ENCODE data around the gene GPD1. TPM values are rescaled to one million over a fixed set of nuclear protein-coding genes. Genes with fewer than 3 reads are reported as not detected.
A peak's percentile ranks its signal among the peaks of the same experiment; 100 is the strongest.

The GPD1 gene
- under 1 TPM in 1 of 2 experiments, not detected in 1; 0.30 TPM for total RNA-seq

DNA sequence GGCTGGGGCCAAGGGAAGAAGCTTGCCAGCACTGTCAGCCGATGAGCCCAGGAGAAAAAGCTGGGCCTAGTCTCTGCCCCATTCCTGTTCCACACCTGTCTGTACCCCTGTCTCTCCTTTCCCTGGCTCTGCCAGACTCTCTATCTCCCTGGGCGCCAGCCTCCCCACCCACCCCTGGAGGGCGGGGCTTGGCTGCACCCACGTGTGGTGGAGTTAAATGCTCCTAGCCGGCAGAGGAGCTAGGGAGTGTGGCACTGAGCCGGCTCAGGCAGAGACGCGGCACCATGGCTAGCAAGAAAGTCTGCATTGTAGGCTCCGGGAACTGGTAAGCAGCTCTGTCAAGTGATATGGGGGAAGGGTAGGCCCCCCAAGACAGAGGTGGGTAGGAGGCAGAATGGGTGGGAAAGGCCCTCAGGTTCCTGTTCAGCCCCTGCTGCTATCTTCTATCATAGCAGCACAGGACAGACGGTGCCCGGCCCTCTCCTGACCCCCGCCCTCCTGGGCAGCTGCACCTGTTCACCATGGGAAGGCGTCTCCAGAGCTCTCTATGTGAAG, at the start of gene GPD1:
GPD1 (plus strand) TSS at position 242 of the 555 bp plus-strand sequence; CDS start at position 285, 43 bp downstream.
- DNase-seq: no peak
- Mint-ChIP-seq H3K4me1 (no peaks in the 10 kb centered on the region), H3K27ac (no peak within 1 kb of the TSS)

GRCh38 chr12:50055831-50056638, 47.8 kb upstream of the GPD1 start:
- CTCF ChIA-PET: interaction anchor here (0.7 to 5.0 kb wide), 32 partner anchors 9 to 315 kb away, joined by 3 to 124 read pairs (median 5); partner anchors contain the start of genes BCDIN3D, COX14, NCKAP5L and RACGAP1
- H3K27ac Mint-ChIP-seq: no peak overlapping the region
- ATAC-seq: peak; percentile 34

More for the DNA sequence above, at the start of gene GPD1:
- Mint-ChIP-seq H3K4me3 (no peak within 1 kb of the TSS), H3K27me3 (no peaks in the 10 kb centered on the region), H3K9me3 (ENCODE audit: low read depth) (no peaks in the 10 kb centered on the region), H3K36me3 (peaks cover 12% of the 10 kb centered on the region)
- CTCF ChIA-PET: interaction anchor here (1.6 to 5.8 kb wide), 4 partner anchors 8 to 73 kb away, joined by 3 to 42 read pairs (median 10); partner anchors contain the start of gene COX14
- ATAC-seq: no peak

GRCh38 chr12:50056639-50056976, 47.2 kb upstream of the GPD1 start:
- ATAC-seq: no peak
- Mint-ChIP-seq H3K4me1 (peaks cover 47% of the 10 kb centered on the region), H3K9me3 (ENCODE audit: low read depth) (no peaks in the 10 kb centered on the region), H3K4me3 (peak overlapping the region; percentile 85), H3K27me3 (peaks cover 30% of the 10 kb centered on the region), H3K36me3 (peaks cover 2% of the 10 kb centered on the region), H3K27ac (no peak overlapping the region)
- CTCF ChIA-PET: interaction anchor here (0.7 to 5.0 kb wide), 29 partner anchors 9 to 315 kb away, joined by 3 to 124 read pairs (median 5); partner anchors contain the start of genes BCDIN3D, COX14, NCKAP5L and RACGAP1
- no peak for DNase-seq

More at GRCh38 chr12:50055831-50056638, 47.8 kb upstream of the GPD1 start:
- DNase-seq: peak; percentile 72
- H3K9me3 Mint-ChIP-seq (ENCODE audit: low read depth): no peaks in the 10 kb centered on the region
- H3K4me3 Mint-ChIP-seq: peak overlapping the region; percentile 39
- H3K36me3 Mint-ChIP-seq: peaks cover 1% of the 10 kb centered on the region
- peaks cover 42% of the 10 kb centered on the region for H3K4me1 Mint-ChIP-seq
- peaks cover 36% of the 10 kb centered on the region for H3K27me3 Mint-ChIP-seq

- H3K4me1 Mint-ChIP-seq: peaks cover 52% of the 10 kb centered on the region
- ATAC-seq (peak; percentile 54), DNase-seq (peak; percentile 67)
- no peaks in the 10 kb centered on the region for H3K9me3 Mint-ChIP-seq (ENCODE audit: low read depth)
- peak within 1 kb of the TSS; percentile 85 for H3K4me3 Mint-ChIP-seq
- CTCF ChIA-PET: interaction anchor here (0.8 to 6.4 kb wide), 17 partner anchors 10 to 216 kb away, joined by 3 to 124 read pairs (median 10); partner anchors contain the start of genes COX14 and SMARCD1
- H3K27ac Mint-ChIP-seq: peak within 1 kb of the TSS; percentile 86
- H3K36me3 Mint-ChIP-seq: peaks cover 3% of the 10 kb centered on the region
- peaks cover 24% of the 10 kb centered on the region for H3K27me3 Mint-ChIP-seq
Measured at GRCh38 chr12:50057000-50057841, 46.6 kb upstream of the GPD1 start, which contains the start of gene ASIC1. TSS of gene ASIC1 (plus strand) at chr12:50057596. CDS start at chr12:50058767, 1,171 bp downstream.

DNA sequence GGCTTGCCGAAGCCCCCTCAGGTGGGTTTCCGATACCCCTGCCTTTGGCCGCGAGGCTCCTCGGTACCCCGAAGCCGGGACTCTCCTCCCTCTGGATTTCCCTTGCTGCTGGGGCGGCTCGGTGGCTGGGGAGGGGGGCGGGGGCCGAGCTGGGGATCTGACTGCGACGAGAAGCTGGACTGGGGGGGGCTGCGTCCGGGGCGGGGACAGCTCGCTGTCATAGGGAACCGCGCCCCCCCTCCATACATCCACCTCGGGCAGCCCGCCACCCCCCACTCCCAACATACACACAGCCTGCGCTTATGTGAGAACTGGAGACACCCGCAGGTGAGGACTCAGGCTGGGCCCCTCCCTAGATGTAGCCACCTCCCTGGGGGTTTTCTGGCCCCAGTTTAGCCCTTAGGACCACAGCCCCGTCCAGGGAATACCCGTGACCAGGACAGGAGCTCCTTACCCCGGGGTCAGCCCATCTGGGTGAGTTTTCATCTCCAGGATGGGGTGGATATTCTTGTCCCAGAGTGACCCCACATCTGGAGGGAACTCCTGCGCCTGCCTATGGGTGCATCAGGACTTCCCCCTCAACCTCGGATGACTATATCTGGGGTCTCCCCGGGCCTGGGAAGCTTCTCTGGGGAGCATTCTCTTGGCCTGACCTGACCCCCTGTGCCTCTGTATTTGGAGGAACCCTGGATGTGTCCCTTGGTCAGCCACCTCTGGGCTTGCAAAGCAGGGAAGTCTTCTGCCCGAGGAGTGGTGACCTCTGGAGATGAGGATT, 45.7 kb upstream of the GPD1 start:
- Mint-ChIP-seq H3K27me3 (peaks cover 15% of the 10 kb centered on the region), H3K4me1 (peaks cover 56% of the 10 kb centered on the region), H3K36me3 (peaks cover 3% of the 10 kb centered on the region), H3K9me3 (ENCODE audit: low read depth) (no peaks in the 10 kb centered on the region), H3K4me3 (peak overlapping the region; percentile 85), H3K27ac (peak overlapping the region; percentile 86)
- no peak for ATAC-seq
- CTCF ChIA-PET: interaction anchor here (0.7 to 6.4 kb wide), 11 partner anchors 14 to 113 kb away, joined by 3 to 92 read pairs (median 6); partner anchors contain the start of genes COX14, RACGAP1 and SMARCD1
- no peak for DNase-seq

GRCh38 chr12:50058743-50059312, 45.0 kb upstream of the GPD1 start:
- Mint-ChIP-seq H3K4me1 (peaks cover 56% of the 10 kb centered on the region), H3K27me3 (peaks cover 12% of the 10 kb centered on the region), H3K9me3 (ENCODE audit: low read depth) (no peaks in the 10 kb centered on the region), H3K27ac (peak overlapping the region; percentile 86), H3K36me3 (peaks cover 3% of the 10 kb centered on the region), H3K4me3 (peak overlapping the region; percentile 85)
- peak; percentile 68 for DNase-seq
- ATAC-seq: peak; percentile 29
- CTCF ChIA-PET: interaction anchor here (0.6 to 6.4 kb wide), 14 partner anchors 13 to 317 kb away, joined by 3 to 92 read pairs (median 4); partner anchors contain the start of genes COX14, RACGAP1, SMARCD1 and TMBIM6

- CTCF ChIA-PET: interaction anchor here (0.5 to 6.4 kb wide), 14 partner anchors 12 to 318 kb away, joined by 3 to 92 read pairs (median 4); partner anchors contain the start of genes RACGAP1, SMARCD1 and TMBIM6
- ATAC-seq: peak; percentile 69
- H3K36me3 Mint-ChIP-seq: peaks cover 3% of the 10 kb centered on the region
- peaks cover 56% of the 10 kb centered on the region for H3K4me1 Mint-ChIP-seq
- peak overlapping the region; percentile 86 for H3K27ac Mint-ChIP-seq
- peak; percentile 90 for DNase-seq
- peaks cover 12% of the 10 kb centered on the region for H3K27me3 Mint-ChIP-seq
- peak overlapping the region; percentile 85 for H3K4me3 Mint-ChIP-seq
- H3K9me3 Mint-ChIP-seq (ENCODE audit: low read depth): no peaks in the 10 kb centered on the region
Measured at GRCh38 chr12:50059440-50060119, 44.2 kb upstream of the GPD1 start.

- peaks cover 56% of the 10 kb centered on the region for H3K4me1 Mint-ChIP-seq
- H3K36me3 Mint-ChIP-seq: peaks cover 3% of the 10 kb centered on the region
- peak overlapping the region; percentile 86 for H3K27ac Mint-ChIP-seq
- H3K27me3 Mint-ChIP-seq: peaks cover 12% of the 10 kb centered on the region
- CTCF ChIA-PET: interaction anchor here (0.5 to 6.4 kb wide), 7 partner anchors 12 to 319 kb away, joined by 3 to 92 read pairs (median 4); partner anchors contain the start of gene TMBIM6
- H3K9me3 Mint-ChIP-seq (ENCODE audit: low read depth): no peaks in the 10 kb centered on the region
- H3K4me3 Mint-ChIP-seq: peak overlapping the region; percentile 85
- no peak for DNase-seq
- no peak for ATAC-seq
Measured at GRCh38 chr12:50060120-50060468, 43.7 kb upstream of the GPD1 start.

- no peak for DNase-seq
- H3K4me1 Mint-ChIP-seq: peaks cover 50% of the 10 kb centered on the region
- peaks cover 3% of the 10 kb centered on the region for H3K36me3 Mint-ChIP-seq
- H3K27ac Mint-ChIP-seq: no peak overlapping the region
- H3K4me3 Mint-ChIP-seq: no peak overlapping the region
- H3K9me3 Mint-ChIP-seq (ENCODE audit: low read depth): no peaks in the 10 kb centered on the region
- CTCF ChIA-PET: interaction anchor here (1.3 to 6.4 kb wide), 4 partner anchors 11 to 116 kb away, joined by 3 to 92 read pairs (median 40); no protein-coding TSS in a partner anchor
- H3K27me3 Mint-ChIP-seq: peaks cover 10% of the 10 kb centered on the region
- no peak for ATAC-seq
Measured at GRCh38 chr12:50061171-50061570, 42.6 kb upstream of the GPD1 start.

DNA sequence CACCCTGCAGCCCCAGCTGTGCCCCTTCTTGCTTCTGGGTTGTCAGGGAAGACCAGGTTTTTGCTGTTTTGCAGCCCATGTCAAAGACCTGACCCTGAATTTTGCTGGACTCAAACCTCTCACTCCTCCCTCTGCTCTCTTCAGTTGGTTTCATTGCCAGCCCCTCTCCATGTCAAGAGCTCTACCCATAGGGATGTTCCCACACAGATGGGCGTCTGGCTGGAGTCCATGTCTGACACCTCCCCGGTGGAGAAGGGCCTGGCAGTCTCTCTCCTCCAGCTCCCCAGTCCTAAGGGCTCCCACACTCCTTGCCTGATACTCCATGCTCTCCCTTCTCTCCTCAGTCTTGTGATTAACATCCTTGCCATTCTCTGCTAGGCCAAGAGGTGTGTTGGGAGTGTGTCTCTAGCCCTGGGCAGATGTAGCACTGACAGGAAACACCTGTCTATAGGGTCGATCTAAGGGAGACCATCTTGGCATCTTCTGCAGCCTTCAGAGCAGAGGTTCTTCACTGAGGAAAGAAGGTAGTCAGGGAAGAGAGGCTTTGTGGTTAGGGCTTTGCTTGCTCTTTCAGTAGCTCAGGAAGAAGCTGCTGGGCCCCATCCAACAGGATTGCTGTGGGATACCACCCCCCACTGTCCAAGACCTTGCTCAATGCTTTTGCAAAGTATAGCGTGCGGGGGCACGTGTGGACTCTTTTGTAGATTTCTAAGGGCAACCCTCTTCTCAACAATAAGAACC, 41.7 kb upstream of the GPD1 start:
- no peaks in the 10 kb centered on the region for H3K9me3 Mint-ChIP-seq (ENCODE audit: low read depth)
- no peak overlapping the region for H3K27ac Mint-ChIP-seq
- H3K36me3 Mint-ChIP-seq: peaks cover 3% of the 10 kb centered on the region
- ATAC-seq (no peak), DNase-seq (no peak)
- peaks cover under 1% of the 10 kb centered on the region for H3K27me3 Mint-ChIP-seq
- peaks cover 41% of the 10 kb centered on the region for H3K4me1 Mint-ChIP-seq
- no peak overlapping the region for H3K4me3 Mint-ChIP-seq
- CTCF ChIA-PET: interaction anchor here (1.3 to 6.4 kb wide), 4 partner anchors 10 to 117 kb away, joined by 3 to 92 read pairs (median 40); no protein-coding TSS in a partner anchor
